DOHH2 (cell line): Measurements from ENCODE around the gene POLR3F.

Source experiments
- EZH2phosphoT487 ChIP-seq: fragments of 200-600 bp; sonication (generic); IDR thresholded peaks from 2 replicates; pipeline ENCODE4 v1.6.1; 2017; ENCODE audit warnings: borderline replicate concordance, mild to moderate bottlenecking, antibody characterized with exemption, low read length, moderate library complexity, mixed read lengths
- TF ChIP-seq, protein P1 (sequence below): fragments of 200-600 bp; sonication (generic); IDR thresholded peaks from one replicate; pipeline ENCODE4 v1.5.1; 2014; ENCODE audit warnings: antibody characterized with exemption, mild to moderate bottlenecking, low read depth, low read length; ENCODE audit not compliant: poor library complexity, severe bottlenecking

DNA sequence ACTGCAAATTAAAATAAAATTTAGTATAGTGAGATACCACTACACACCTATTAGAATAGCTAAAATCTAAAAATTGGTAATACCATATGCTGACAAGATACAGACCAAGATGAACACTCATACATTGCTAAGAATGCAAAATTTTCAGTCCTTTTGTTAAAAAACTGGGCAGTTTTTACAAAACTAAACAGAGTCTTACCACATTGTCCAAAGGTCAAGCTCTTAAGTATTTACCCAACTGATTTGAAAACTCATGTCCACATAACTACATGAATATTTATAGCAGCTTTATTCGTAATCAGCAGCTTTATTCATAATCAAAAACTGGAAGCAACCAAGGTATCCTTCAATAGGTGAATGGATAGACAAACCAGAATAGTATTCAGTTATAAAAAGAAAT, 10.0 kb downstream of the POLR3F start:
- TF ChIP-seq EZH2phosphoT487 = no peak
- TF ChIP-seq, protein P1, sequence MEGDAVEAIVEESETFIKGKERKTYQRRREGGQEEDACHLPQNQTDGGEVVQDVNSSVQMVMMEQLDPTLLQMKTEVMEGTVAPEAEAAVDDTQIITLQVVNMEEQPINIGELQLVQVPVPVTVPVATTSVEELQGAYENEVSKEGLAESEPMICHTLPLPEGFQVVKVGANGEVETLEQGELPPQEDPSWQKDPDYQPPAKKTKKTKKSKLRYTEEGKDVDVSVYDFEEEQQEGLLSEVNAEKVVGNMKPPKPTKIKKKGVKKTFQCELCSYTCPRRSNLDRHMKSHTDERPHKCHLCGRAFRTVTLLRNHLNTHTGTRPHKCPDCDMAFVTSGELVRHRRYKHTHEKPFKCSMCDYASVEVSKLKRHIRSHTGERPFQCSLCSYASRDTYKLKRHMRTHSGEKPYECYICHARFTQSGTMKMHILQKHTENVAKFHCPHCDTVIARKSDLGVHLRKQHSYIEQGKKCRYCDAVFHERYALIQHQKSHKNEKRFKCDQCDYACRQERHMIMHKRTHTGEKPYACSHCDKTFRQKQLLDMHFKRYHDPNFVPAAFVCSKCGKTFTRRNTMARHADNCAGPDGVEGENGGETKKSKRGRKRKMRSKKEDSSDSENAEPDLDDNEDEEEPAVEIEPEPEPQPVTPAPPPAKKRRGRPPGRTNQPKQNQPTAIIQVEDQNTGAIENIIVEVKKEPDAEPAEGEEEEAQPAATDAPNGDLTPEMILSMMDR = no peak
